SK-N-SH (cell line): ENCODE results near the gene TNFAIP8L3. TPM values are rescaled to one million over a fixed set of nuclear protein-coding genes. Genes with fewer than 3 reads are reported as not detected.

Source experiments
- CTCF ChIA-PET: fragments of 300-600, 350-600 bp; formaldehyde crosslinking; extraction: SDS; loops from one replicate; lab custom pipeline; 2021; lab: Yijun Ruan, JAX
- POLR2A ChIA-PET: fragments of 350-600 bp; sonication (Branson Sonifier 250); formaldehyde crosslinking; extraction: SDS; loops from one replicate; lab custom pipeline; 2020; ENCODE audit warnings: antibody characterized with exemption, inconsistent platforms; lab: Yijun Ruan, JAX
- DNase-seq: peaks from one replicate; pipeline ENCODE4 v3.0.0; 2012
- H2AFZ ChIP-seq: fragments of 200-600 bp; sonication (generic); 2 replicates; pipeline ENCODE4 v1.8.1; 2016; ENCODE audit warnings: antibody characterized with exemption, mild to moderate bottlenecking, low read depth
- H3F3A ChIP-seq: fragments of 200-600 bp; sonication (generic); replicated peaks from 2 replicates; pipeline ENCODE3; 2016; ENCODE audit warnings: antibody characterized with exemption, mild to moderate bottlenecking; ENCODE audit not compliant: insufficient read depth
- H3K27ac ChIP-seq, 2 experiments: fragments of 200-500 bp in 1 of 2; fragments of 200-600 bp in 1 of 2; sonication (Bioruptor generic) in 1 of 2; sonication (generic), shearing (Covaris generic) in 1 of 2; 2 replicates each; pipeline versions ENCODE4 v1.5.1 to v1.6.1; 2014 to 2016; ENCODE audit warnings: low read depth in 2 of 2, inconsistent platforms in 1 of 2, low read length in 1 of 2, mild to moderate bottlenecking in 1 of 2, mixed read lengths in 1 of 2
- H3K27me3 ChIP-seq: fragments of 200-600 bp; sonication (generic), shearing (Covaris generic); 2 replicates; pipeline ENCODE4 v1.6.1; 2016; ENCODE audit warnings: mixed run types; ENCODE audit not compliant: insufficient read depth
- H3K36me3 ChIP-seq, 2 experiments: fragments of 200-500 bp in 1 of 2; fragments of 200-600 bp in 1 of 2; sonication (Bioruptor generic) in 1 of 2; sonication (generic) in 1 of 2; replicated peaks in 1 of 2; 2 replicates each; pipeline versions ENCODE3 to v1.5.1; 2014 to 2016; ENCODE audit warnings: low read length in 1 of 2, mild to moderate bottlenecking in 1 of 2; ENCODE audit not compliant: insufficient read depth in 2 of 2, control insufficient read depth in 1 of 2
- H3K4me1 ChIP-seq, 2 experiments: fragments of 200-500 bp in 1 of 2; fragments of 200-600 bp in 1 of 2; sonication (Bioruptor generic) in 1 of 2; sonication (generic), shearing (Covaris generic) in 1 of 2; 2 replicates each; pipeline versions ENCODE4 v1.5.1 to v1.6.1; 2014 to 2016; ENCODE audit warnings: low read depth in 1 of 2, low read length in 1 of 2, mixed run types in 1 of 2; ENCODE audit not compliant: insufficient read depth in 2 of 2, control insufficient read depth in 1 of 2
- H3K4me2 ChIP-seq: fragments of 200-600 bp; sonication (generic), shearing (Covaris generic); 2 replicates; pipeline ENCODE4 v1.6.1; 2017; ENCODE audit warnings: mixed run types
- H3K4me3 ChIP-seq, 2 experiments: fragments of 200-500 bp in 1 of 2; fragments of 200-600 bp in 1 of 2; sonication (Bioruptor generic) in 1 of 2; sonication (generic), shearing (Covaris generic) in 1 of 2; 2 replicates each; pipeline versions ENCODE4 v1.5.1 to v1.8.1; 2014 to 2016; ENCODE audit warnings: low read depth in 2 of 2, inconsistent platforms in 1 of 2, low read length in 1 of 2, mild to moderate bottlenecking in 1 of 2, mixed read lengths in 1 of 2, moderate library complexity in 1 of 2
- H3K79me2 ChIP-seq: fragments of 200-600 bp; sonication (generic); 2 replicates; pipeline ENCODE4 v1.8.1; 2017; ENCODE audit warnings: mild to moderate bottlenecking; ENCODE audit not compliant: insufficient read depth
- H3K9ac ChIP-seq: fragments of 200-600 bp; sonication (generic); 2 replicates; pipeline ENCODE4 v1.6.1; 2017; ENCODE audit warnings: mixed run types
- H3K9me2 ChIP-seq: fragments of 200-600 bp; sonication (generic); 2 replicates; pipeline ENCODE4 v1.6.1; 2017; ENCODE audit warnings: mixed run types
- H3K9me3 ChIP-seq: fragments of 200-600 bp; sonication (generic); 2 replicates; pipeline ENCODE4 v1.6.1; 2017; ENCODE audit warnings: mixed run types, mild to moderate bottlenecking, moderate library complexity
- H4K20me1 ChIP-seq: fragments of 200-600 bp; sonication (generic); 2 replicates; pipeline ENCODE4 v1.6.1; 2017; ENCODE audit warnings: mild to moderate bottlenecking, mixed run types; ENCODE audit not compliant: insufficient read depth
- CHD2 ChIP-seq: fragments of 150-350 bp; IDR thresholded peaks from 2 replicates; pipeline ENCODE4 v1.6.1; 2018; ENCODE audit warnings: low read length; ENCODE audit not compliant: partially characterized antibody
- CTCF ChIP-seq: fragments of 200-600 bp; sonication (generic); IDR thresholded peaks from 2 replicates; pipeline ENCODE4 v1.6.1; 2017; ENCODE audit warnings: antibody characterized with exemption, mild to moderate bottlenecking, moderate library complexity
- EP300 ChIP-seq, 2 experiments: IDR thresholded peaks; 2 replicates each; pipeline versions ENCODE4 v1.4.0 to v1.6.1; 2012; ENCODE audit warnings: borderline replicate concordance in 1 of 2, low read depth in 1 of 2, low read length in 1 of 2
- EZH2phosphoT487 ChIP-seq: fragments of 200-600 bp; sonication (generic); IDR thresholded peaks from 2 replicates; pipeline ENCODE4 v1.6.1; 2017; ENCODE audit warnings: low read depth, mixed run types, mild to moderate bottlenecking, antibody characterized with exemption, moderate library complexity, borderline replicate concordance
- FOSL2 ChIP-seq: IDR thresholded peaks from 2 replicates; pipeline ENCODE4 v1.4.0; 2012; ENCODE audit warnings: low read depth, mild to moderate bottlenecking, moderate library complexity, borderline replicate concordance
- FOXM1 ChIP-seq: IDR thresholded peaks from 2 replicates; pipeline ENCODE4 v1.4.0; 2012; ENCODE audit warnings: low read depth, mild to moderate bottlenecking
- GABPA ChIP-seq: IDR thresholded peaks from 2 replicates; pipeline ENCODE4 v1.4.0; 2012; ENCODE audit warnings: low read depth, mild to moderate bottlenecking
- GATA2 ChIP-seq: sonication (generic); formaldehyde crosslinking; IDR thresholded peaks from 2 replicates; pipeline ENCODE4 v1.5.0; 2020; ENCODE audit warnings: mild to moderate bottlenecking, missing genetic modification reagents
- IRF3 ChIP-seq: fragments of 150-350 bp; IDR thresholded peaks from 2 replicates; pipeline ENCODE4 v1.6.1; 2016; ENCODE audit warnings: mild to moderate bottlenecking, low read depth, low read length
- JUND ChIP-seq: IDR thresholded peaks from 2 replicates; pipeline ENCODE4 v1.4.0; 2012
- NFIC ChIP-seq: IDR thresholded peaks from 2 replicates; pipeline ENCODE4 v1.4.0; 2012; ENCODE audit warnings: borderline replicate concordance
- NRF1 ChIP-seq: IDR thresholded peaks from 2 replicates; pipeline ENCODE4 v1.6.1; 2012; ENCODE audit warnings: low read depth, mild to moderate bottlenecking, low read length
- PBX3 ChIP-seq: IDR thresholded peaks from 2 replicates; pipeline ENCODE4; 2012
- POLR2AphosphoS5 ChIP-seq: IDR thresholded peaks from 2 replicates; pipeline ENCODE4 v1.6.1; 2012; ENCODE audit warnings: low read depth, low read length
- RAD21 ChIP-seq: IDR thresholded peaks from 2 replicates; pipeline ENCODE4 v1.6.1; 2012; ENCODE audit warnings: mild to moderate bottlenecking, low read length
- RFX5 ChIP-seq: IDR thresholded peaks from 2 replicates; pipeline ENCODE4 v1.6.1; 2012; ENCODE audit warnings: mild to moderate bottlenecking, improper control_type of control experiment, low read length
- RXRA ChIP-seq: IDR thresholded peaks from 2 replicates; pipeline ENCODE4 v1.4.0; 2012; ENCODE audit warnings: low read depth, mild to moderate bottlenecking, borderline replicate concordance
- SIN3A ChIP-seq: IDR thresholded peaks from 2 replicates; pipeline ENCODE4 v1.6.1; 2012; ENCODE audit warnings: low read depth, mild to moderate bottlenecking, low read length, moderate library complexity, borderline replicate concordance
- TCF12 ChIP-seq: IDR thresholded peaks from 2 replicates; pipeline ENCODE4 v1.4.0; 2012
- USF2 ChIP-seq: fragments of 150-350 bp; IDR thresholded peaks from 2 replicates; pipeline ENCODE4 v1.6.1; 2017; ENCODE audit warnings: antibody characterized with exemption, low read length, low read depth, borderline replicate concordance
- YY1 ChIP-seq: IDR thresholded peaks from 2 replicates; pipeline ENCODE4 v1.4.0; 2012; ENCODE audit warnings: low read depth, mild to moderate bottlenecking
- WGBS: methylation state at CpG from one replicate; pipeline ENCODE4 v1.1.6; 2017; ENCODE audit warnings: low lambda C conversion rate; 5-methylcytosine and 5-hydroxymethylcytosine counted together
- polyA plus RNA-seq, 3 experiments: library from polyadenylated mRNA; depleted of rRNA; stranded (reverse); fragments of >200 nt; gene quantifications; 2 replicates each; pipeline ENCODE4 v1.2.3, GENCODE V29; 2012

TNFAIP8L3 gene
- polyA plus RNA-seq, 1 of the 3 experiments (the other 2 are of a cell fraction): 0.08 TPM

- H4K20me1 ChIP-seq: no peaks in the 10 kb centered on the region
- H3K9me2 ChIP-seq: no peaks in the 10 kb centered on the region
- no peak overlapping the region for H2AFZ ChIP-seq
- CTCF ChIA-PET: interaction anchor here (0.6 to 1.3 kb wide), 2 partner anchors 86 to 474 kb away, joined by 3 to 4 read pairs; no protein-coding TSS in a partner anchor
- no peaks in the 10 kb centered on the region for H3K9me3 ChIP-seq
- peaks cover 0 to 7% of the 10 kb centered on the region in 2 experiments; a peak in 1 of 4 replicates for H3K4me1 ChIP-seq
- H3K4me2 ChIP-seq: no peak overlapping the region
- 84% methylated on average over 30 of the region's 32 CpGs for WGBS
- no peak overlapping the region for H3K27ac ChIP-seq
- no peaks in the 10 kb centered on the region for H3K36me3 ChIP-seq
- H3K9ac ChIP-seq: no peak overlapping the region
- POLR2A ChIA-PET: no interaction called here
- TF ChIP-seq GATA2 (CRISPR knock-in tag): no peak
- TF ChIP-seq CTCF: no peak
- no peak for TF ChIP-seq JUND
- no peak for TF ChIP-seq RAD21
- no peak for TF ChIP-seq GABPA
- TF ChIP-seq POLR2AphosphoS5: no peak
- no peak overlapping the region for H3K4me3 ChIP-seq
- H3F3A ChIP-seq: no peaks in the 10 kb centered on the region
- no peak for DNase-seq
- no peaks in the 10 kb centered on the region for H3K79me2 ChIP-seq
- H3K27me3 ChIP-seq: no peaks in the 10 kb centered on the region
Measured at GRCh38 chr15:51077221-51078153, 17.2 kb downstream of the TNFAIP8L3 start.

GRCh38 chr15:51076524-51077220, 18.0 kb downstream of the TNFAIP8L3 start:
- no peak for DNase-seq
- no peaks in the 10 kb centered on the region for H4K20me1 ChIP-seq
- H3K9me2 ChIP-seq: no peaks in the 10 kb centered on the region
- H3K36me3 ChIP-seq: no peaks in the 10 kb centered on the region
- WGBS: 75% methylated on average over 16 of the region's 16 CpGs
- H3K9ac ChIP-seq: no peak overlapping the region
- H3K4me1 ChIP-seq: peaks cover 0 to 7% of the 10 kb centered on the region in 2 experiments; a peak in 1 of 4 replicates
- H3K79me2 ChIP-seq: no peaks in the 10 kb centered on the region
- CTCF ChIA-PET: no interaction called here
- no peaks in the 10 kb centered on the region for H3F3A ChIP-seq
- TF ChIP-seq JUND (no peak), IRF3 (no peak), EP300 (IDR thresholded peaks at IDR 0.05; ENCODE audit: borderline replicate concordance in 1 of 2, low read depth in 1 of 2, low read length in 1 of 2) (no peak), GATA2 (CRISPR knock-in tag) (no peak), POLR2AphosphoS5 (no peak), NFIC (no peak), RXRA (no peak), PBX3 (no peak), FOSL2 (no peak), EZH2phosphoT487 (no peak), RFX5 (no peak), SIN3A (no peak), YY1 (no peak), USF2 (no peak), TCF12 (no peak), CHD2 (no peak), NRF1 (no peak), FOXM1 (no peak)
- TF ChIP-seq, all 33 proteins: peak for 0
- Histone ChIP-seq H3K27ac (no peak overlapping the region), H3K4me3 (no peak overlapping the region), H3K9me3 (no peaks in the 10 kb centered on the region), H3K27me3 (no peaks in the 10 kb centered on the region), H2AFZ (no peak overlapping the region), H3K4me2 (no peak overlapping the region)
- POLR2A ChIA-PET: no interaction called here
